LNCaP clone FGC (cell line): ENCODE data around the gene IGDCC3.

Source experiments
- DNase-seq: peaks from one replicate; pipeline ENCODE4 v3.0.0-alpha.2; 2011; ENCODE audit warnings: low read depth
- H3K4me3 ChIP-seq: 2 replicates; pipeline ENCODE4 v1.5.1; 2011; ENCODE audit warnings: mild to moderate bottlenecking, low read depth, low read length, control low read depth
- TF ChIP-seq, protein P1 (sequence below): IDR thresholded peaks from 2 replicates; pipeline ENCODE4 v1.5.1; 2012; ENCODE audit warnings: mild to moderate bottlenecking; ENCODE audit not compliant: control insufficient read depth, insufficient read depth; ENCODE audit errors: extremely low read depth

The IGDCC3 gene

DNA sequence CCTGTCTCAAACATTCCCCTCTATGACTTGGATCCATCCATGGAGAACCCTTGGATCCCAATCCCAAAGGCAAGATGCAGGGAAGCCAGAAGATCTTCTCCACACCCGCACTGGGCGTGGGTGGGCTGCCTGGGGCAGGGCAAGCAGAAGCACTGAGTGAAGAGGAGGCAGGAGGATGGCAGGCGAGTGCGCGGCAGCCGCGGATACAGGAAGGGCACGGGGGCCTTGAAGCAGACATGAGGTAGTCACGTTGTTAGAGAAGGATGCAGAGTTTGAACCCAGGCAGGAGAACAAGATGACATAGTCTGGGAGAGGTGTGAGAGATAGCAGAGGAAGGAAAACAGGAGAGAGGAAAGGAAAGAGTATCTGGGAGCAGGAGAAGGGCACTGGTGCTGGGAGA, 5.1 kb upstream of the IGDCC3 start:
- TF ChIP-seq, protein P1, sequence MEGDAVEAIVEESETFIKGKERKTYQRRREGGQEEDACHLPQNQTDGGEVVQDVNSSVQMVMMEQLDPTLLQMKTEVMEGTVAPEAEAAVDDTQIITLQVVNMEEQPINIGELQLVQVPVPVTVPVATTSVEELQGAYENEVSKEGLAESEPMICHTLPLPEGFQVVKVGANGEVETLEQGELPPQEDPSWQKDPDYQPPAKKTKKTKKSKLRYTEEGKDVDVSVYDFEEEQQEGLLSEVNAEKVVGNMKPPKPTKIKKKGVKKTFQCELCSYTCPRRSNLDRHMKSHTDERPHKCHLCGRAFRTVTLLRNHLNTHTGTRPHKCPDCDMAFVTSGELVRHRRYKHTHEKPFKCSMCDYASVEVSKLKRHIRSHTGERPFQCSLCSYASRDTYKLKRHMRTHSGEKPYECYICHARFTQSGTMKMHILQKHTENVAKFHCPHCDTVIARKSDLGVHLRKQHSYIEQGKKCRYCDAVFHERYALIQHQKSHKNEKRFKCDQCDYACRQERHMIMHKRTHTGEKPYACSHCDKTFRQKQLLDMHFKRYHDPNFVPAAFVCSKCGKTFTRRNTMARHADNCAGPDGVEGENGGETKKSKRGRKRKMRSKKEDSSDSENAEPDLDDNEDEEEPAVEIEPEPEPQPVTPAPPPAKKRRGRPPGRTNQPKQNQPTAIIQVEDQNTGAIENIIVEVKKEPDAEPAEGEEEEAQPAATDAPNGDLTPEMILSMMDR, result no peak
- H3K4me3 ChIP-seq, result no peak overlapping the region
- no peak for DNase-seq

DNA sequence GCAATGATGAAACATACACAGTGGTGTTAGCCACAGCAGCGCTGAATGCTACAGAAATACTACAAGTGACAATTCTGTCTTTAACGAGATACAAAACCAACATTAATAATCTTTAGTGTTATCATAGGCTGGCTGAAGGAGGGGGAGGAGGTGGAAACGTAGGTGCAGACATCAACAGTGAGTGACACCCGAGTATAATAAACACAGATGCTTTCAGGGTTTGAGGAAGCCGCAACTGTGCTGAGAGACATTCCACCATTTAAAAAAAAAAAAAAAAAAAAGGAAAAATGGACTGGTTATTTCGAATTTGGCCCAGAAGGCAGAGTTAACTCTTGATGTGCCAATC, 4.3 kb upstream of the IGDCC3 start:
- TF ChIP-seq, protein P1, result no peak
- no peak overlapping the region for H3K4me3 ChIP-seq
- DNase-seq, result no peak

DNA sequence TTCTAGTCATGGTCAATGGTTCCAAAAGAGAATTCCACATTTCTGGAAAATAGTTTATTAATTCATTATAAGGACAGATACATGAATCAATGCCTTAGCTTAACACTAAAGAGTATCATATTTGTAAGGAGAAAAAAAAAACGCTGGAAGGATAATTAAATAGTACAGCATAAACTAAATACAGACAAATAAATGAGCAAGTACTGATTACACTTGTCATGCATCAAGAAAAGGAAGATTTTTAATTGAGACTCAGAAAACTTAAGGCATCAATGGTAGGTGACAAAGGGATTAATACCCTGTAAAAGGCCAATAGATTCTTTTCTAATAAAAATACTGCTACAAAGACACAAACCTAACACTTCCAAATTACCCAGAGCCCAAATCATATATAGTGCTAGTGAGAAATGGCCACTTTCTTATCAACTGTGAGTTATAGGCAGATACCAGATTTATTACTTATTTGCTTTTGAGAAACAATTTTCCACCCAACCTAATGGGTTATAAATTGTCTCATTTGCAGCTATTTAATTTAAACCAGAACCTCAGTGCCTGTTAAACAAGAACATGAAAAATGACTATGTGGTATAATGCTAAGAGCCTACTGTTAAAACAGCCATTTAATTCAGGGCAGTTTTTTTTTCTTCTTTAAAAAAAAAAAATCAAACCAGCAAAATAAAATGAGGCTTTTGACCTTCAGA, 3.8 kb upstream of the IGDCC3 start:
- DNase-seq, result no peak
- H3K4me3 ChIP-seq, result no peak overlapping the region
- TF ChIP-seq, protein P1, result no peak

DNA sequence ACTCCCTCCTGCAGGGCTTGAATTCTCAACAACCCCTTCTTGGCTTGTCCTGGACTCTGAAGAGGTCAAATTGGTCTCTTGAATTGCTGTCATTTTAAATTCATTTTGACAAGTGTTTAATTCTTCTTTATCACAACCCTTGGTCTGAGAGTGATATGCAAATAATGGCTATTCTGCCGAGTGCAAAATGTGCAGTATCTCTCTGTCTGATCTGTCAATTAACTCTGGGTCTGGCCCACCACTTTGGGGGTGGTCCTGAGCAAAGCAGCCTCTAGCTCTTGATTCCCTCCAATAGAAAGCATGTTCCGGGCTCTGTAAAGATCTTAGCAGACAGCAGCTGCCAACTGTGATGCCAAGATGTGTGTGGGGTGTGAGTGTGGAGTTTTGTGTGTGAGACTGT, 2.2 kb upstream of the IGDCC3 start:
- H3K4me3 ChIP-seq, result no peak overlapping the region
- TF ChIP-seq, protein P1, result no peak
- no peak for DNase-seq

DNA sequence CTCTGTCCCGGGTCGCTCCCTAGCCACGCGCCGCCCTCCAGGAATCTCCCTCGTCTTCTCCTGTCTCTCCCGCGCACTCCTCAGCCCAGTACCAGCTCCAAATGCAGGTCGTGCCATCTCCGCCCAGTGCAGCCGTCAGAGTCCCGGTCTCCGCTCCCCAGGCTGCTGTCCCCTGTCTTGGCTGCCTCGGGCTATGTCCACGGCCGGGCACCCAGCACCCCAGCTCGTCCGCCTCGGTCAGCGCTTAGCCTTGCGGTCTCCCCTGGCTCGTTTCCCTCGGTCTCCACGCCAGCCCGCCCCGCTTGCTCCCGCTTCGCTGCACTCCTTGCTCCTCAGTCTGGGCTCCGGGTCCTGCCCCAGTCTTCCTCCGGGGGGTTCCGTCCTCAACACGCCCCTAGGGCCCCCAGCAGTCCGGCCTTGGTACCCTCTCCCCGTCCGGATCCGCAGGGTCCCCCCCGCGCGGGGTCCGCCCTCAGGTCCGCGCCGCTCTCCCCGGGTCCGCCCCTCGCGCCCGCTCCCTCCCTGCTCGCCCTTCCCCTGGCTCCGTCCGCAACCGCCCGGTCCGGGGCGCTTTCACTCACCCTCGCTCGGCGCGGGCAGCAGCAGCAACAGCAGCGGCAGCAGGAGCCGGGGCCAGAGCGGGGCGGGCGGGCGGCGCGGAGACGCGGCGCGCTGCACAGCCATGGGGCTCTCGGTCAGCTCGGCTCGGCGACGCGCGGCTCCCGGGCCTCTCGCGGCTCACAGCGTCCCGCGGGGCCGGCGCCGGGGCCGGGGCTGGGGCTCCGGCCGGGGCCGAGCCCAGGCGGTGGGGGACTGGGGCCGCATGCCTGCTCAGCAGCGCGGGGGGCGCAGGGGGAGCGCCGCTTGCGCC, 462 bp downstream of the IGDCC3 start:
- no peak for DNase-seq
- H3K4me3 ChIP-seq, result peak overlapping the region; percentile 47
- TF ChIP-seq, protein P1, result no peak

DNA sequence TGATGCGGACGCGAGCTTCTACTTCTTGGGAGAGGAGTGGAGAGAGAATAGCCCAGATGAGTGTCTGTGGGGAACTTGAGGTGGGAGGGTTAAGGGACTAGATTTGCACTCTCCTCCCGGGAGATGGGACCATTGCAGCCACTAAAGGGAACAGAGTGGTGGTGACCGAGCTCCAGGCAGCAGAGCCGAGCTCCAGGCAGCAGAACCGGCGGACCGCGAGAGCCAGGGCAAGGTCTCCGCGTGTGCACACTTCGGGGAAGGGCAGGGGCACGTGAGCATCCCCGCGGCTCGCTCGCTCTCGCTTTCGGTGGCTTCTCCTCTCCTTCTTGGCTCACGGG, 1.1 kb downstream of the IGDCC3 start:
- TF ChIP-seq, protein P1, result no peak
- no peak for DNase-seq
- peak overlapping the region; percentile 47 for H3K4me3 ChIP-seq
